Vagina (tissue), 2 donors: ENCODE data around the gene KANSL1L. TPM values are rescaled to one million over a fixed set of nuclear protein-coding genes. Genes with fewer than 3 reads are reported as not detected.
A peak's percentile ranks its signal among the peaks of the same experiment; 100 is the strongest.

Source experiments
- DNase-seq, 2 donors: peaks; one replicate each; pipeline ENCODE4 v3.0.0-alpha.2; 2017; ENCODE audit errors: extremely low spot score in 2 of 2
- H3K27ac ChIP-seq: fragments of 200-600 bp; sonication (generic); one replicate; pipeline ENCODE4 v1.5.1; 2019
- H3K27me3 ChIP-seq: fragments of 200-600 bp; sonication (generic); one replicate; pipeline ENCODE4 v1.5.1; 2019
- H3K36me3 ChIP-seq, 2 donors: fragments of 200-600 bp; sonication (generic); one replicate each; pipeline ENCODE4 v1.5.1; 2017 to 2019
- H3K4me1 ChIP-seq: fragments of 200-600 bp; sonication (generic); one replicate; pipeline ENCODE4 v1.5.1; 2019
- H3K4me3 ChIP-seq, 2 donors: fragments of 200-600 bp; sonication (generic); 1 replicate in 1 of 2; 2 replicates in 1 of 2; pipeline ENCODE4 v1.5.1; 2016 to 2019
- H3K9me3 ChIP-seq: fragments of 200-600 bp; sonication (generic); one replicate; pipeline ENCODE4 v1.5.1; 2019
- POLR2A ChIP-seq, 2 donors: fragments of 450-650 bp; IDR thresholded peaks; one replicate each; pipeline ENCODE4 v1.6.1; 2017; ENCODE audit warnings: antibody characterized with exemption in 2 of 2, mild to moderate bottlenecking in 2 of 2, moderate library complexity in 2 of 2
- POLR2AphosphoS5 ChIP-seq, 2 donors: sonication (generic); formaldehyde crosslinking; IDR thresholded peaks; one replicate each; pipeline ENCODE4 v1.9.0; 2017; ENCODE audit warnings: antibody characterized with exemption in 2 of 2, mild to moderate bottlenecking in 2 of 2, low read depth in 1 of 2; ENCODE audit not compliant: insufficient read depth in 1 of 2
- intact Hi-C: fragments of 100-400 bp; cut with DNase I; formaldehyde crosslinking; loops from one replicate; pipeline ENCODE4 v1.15.1; 2023
- total RNA-seq: library from RNA; depleted of rRNA; stranded (reverse); fragments of >200 nt; gene quantifications from one replicate; pipeline ENCODE4 v1.2.3, GENCODE V29; 2016
- TF ChIP-seq, protein P1 (sequence below), 3 experiments: fragments of 450-650 bp in 2 of 3; fragments of 200-600 bp in 1 of 3; sonication (generic) in 1 of 3; IDR thresholded peaks; one replicate each; pipeline ENCODE4 v1.5.1; 2017 to 2019; ENCODE audit warnings: antibody characterized with exemption in 3 of 3, mild to moderate bottlenecking in 2 of 3, moderate library complexity in 2 of 3

KANSL1L gene
- total RNA-seq, 1 donor from 2014 or later = 29.7 TPM

DNA sequence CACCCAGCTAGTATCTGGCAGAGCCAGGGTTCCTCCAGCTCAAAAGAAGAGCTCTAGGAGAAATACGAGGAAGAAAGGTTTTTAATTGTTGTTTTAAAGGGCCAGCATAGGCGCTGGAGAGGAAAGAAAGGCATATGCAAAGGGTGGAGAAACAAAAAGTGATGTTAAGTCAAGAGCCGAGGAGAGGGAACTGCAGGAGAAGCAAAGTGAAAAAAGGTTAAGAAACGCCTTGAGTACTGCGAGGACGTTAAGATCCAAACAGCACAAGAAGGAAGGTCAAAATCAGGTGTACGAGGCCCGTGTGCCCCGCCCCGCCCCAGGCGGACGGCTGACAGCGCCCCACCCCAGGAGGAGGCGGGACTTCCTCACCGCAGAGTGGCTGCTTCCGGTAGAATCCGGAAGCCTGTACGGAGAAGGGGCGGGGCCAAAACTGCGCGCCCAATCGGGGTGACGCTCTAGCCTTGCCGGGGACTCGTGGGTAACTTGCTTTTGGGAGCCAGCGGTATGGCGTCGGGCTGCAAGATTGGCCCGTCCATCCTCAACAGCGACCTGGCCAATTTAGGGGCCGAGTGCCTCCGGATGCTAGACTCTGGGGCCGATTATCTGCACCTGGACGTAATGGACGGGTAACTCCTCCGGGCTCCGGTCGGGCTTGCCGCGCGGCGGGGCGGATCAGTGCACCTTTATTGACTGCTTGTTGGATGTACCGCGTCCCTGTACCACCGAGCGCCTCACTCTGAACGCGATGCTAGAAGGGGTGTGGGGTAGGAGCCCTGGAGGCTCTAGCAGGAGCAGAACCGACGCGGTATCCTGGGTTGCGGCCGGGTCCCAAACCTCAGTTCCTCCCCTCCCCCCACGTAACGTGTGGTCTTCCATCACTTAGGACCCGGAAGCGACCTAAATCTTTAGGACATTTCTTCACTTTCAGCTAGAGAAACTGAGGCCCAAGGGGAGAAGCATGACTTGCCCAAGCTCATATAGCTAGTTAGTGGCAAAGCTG is 168.8 kb downstream of the KANSL1L start, which contains the start of gene RPE:
TSS of gene RPE (plus strand) at position 481 of the 1,000 bp plus-strand sequence. CDS start at position 505, 24 bp downstream.
- intact Hi-C loops = loop anchor here (10.0 kb wide), 1 partner anchor 172 kb away; the partner anchor contains the start of gene KANSL1L
- TF ChIP-seq POLR2AphosphoS5 (IDR thresholded peaks at IDR 0.05; ENCODE audit: insufficient read depth in 1 of 2, low read depth in 1 of 2) = peak; percentile 82 to 93
- TF ChIP-seq, protein P1, sequence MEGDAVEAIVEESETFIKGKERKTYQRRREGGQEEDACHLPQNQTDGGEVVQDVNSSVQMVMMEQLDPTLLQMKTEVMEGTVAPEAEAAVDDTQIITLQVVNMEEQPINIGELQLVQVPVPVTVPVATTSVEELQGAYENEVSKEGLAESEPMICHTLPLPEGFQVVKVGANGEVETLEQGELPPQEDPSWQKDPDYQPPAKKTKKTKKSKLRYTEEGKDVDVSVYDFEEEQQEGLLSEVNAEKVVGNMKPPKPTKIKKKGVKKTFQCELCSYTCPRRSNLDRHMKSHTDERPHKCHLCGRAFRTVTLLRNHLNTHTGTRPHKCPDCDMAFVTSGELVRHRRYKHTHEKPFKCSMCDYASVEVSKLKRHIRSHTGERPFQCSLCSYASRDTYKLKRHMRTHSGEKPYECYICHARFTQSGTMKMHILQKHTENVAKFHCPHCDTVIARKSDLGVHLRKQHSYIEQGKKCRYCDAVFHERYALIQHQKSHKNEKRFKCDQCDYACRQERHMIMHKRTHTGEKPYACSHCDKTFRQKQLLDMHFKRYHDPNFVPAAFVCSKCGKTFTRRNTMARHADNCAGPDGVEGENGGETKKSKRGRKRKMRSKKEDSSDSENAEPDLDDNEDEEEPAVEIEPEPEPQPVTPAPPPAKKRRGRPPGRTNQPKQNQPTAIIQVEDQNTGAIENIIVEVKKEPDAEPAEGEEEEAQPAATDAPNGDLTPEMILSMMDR (IDR thresholded peaks at IDR 0.05) = no peak
- peak within 1 kb of the TSS; percentile 79 to 83 for H3K4me3 ChIP-seq
- DNase-seq = peak in 1 of 2 donors; percentile 95
- no peaks in the 10 kb centered on the region for H3K9me3 ChIP-seq
- H3K27me3 ChIP-seq = no peaks in the 10 kb centered on the region
- no peaks in the 10 kb centered on the region for H3K36me3 ChIP-seq
- peak within 1 kb of the TSS; percentile 69 for H3K27ac ChIP-seq
- peaks cover 40% of the 10 kb centered on the region for H3K4me1 ChIP-seq

DNA sequence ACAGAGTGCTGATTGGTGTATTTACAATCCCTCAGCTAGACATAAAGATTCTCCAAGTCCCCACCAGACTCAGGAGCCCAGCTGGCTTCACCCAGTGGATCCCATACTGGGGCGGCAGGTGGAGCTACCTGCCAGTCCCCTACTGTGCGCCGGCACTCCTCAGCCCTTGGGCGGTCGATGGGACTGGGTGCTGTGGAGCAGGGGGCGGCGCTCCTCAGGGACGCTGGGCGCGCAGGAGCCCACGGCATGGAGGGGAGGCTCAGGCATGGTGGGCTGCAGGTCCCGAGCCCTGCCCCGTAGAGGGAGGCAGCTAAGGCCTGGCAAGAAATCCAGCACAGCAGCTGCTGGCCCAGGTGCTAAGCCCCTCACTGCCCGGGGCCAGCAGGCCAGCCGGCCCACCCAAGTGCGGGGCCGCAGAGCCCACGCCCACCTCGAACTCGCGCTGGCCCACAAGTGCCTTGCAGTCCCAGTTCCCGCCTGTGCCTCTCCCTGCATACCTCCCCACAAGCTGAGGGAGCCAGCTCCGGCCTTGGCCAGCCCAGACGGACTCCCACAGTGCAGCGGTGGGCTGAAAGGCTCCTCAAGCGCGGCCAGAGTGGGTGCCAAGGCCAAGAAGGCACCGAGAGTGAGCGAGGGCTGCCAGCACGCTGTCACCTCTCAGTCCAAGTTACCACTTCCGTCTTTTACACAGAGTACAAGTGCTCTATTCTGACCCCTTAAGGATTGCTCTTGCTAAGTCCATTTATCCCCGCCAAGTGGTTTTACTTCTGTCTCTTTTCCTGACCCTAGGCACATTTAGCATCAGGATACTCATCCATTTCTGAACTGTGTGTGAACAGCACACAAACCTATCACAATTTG is 170.5 kb downstream of the KANSL1L start:
- DNase-seq = no peak
- H3K4me1 ChIP-seq = peaks cover 33% of the 10 kb centered on the region
- H3K27ac ChIP-seq = no peak overlapping the region
- no peak overlapping the region for H3K4me3 ChIP-seq
- H3K9me3 ChIP-seq = no peaks in the 10 kb centered on the region
- H3K36me3 ChIP-seq = no peaks in the 10 kb centered on the region
- no peaks in the 10 kb centered on the region for H3K27me3 ChIP-seq
- intact Hi-C loops = loop anchor here (10.0 kb wide), 1 partner anchor 174 kb away; the partner anchor contains the start of gene KANSL1L
- TF ChIP-seq POLR2AphosphoS5 (IDR thresholded peaks at IDR 0.05; ENCODE audit: insufficient read depth in 1 of 2, low read depth in 1 of 2) = no peak
- TF ChIP-seq, protein P1 (IDR thresholded peaks at IDR 0.05) = no peak
- TF ChIP-seq POLR2A (IDR thresholded peaks at IDR 0.05) = no peak

DNA sequence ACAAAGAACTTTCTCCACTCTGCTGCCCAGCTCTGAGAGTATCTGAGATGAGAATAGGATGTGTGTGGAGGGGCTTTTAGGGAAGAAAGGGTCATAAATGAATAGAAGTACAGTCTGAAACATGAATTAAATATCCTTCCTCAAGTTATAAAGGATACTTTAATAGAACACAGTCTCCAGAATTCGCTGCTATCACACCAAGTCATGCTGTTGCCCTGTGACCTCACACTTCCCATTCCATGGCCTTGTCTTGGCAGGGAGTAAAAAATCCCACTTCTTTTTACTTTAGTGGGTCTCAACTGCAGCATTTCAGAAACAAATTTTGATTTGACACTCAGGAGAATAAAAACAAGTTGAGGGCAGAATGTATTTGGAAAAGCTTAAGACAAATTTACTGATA is 172.6 kb downstream of the KANSL1L start:
- intact Hi-C loops = no loop called here
- DNase-seq = no peak
- no peak for TF ChIP-seq POLR2A (IDR thresholded peaks at IDR 0.05)
- TF ChIP-seq, protein P1 (IDR thresholded peaks at IDR 0.05) = no peak
- no peak for TF ChIP-seq POLR2AphosphoS5 (IDR thresholded peaks at IDR 0.05; ENCODE audit: insufficient read depth in 1 of 2, low read depth in 1 of 2)
- no peak overlapping the region for H3K4me3 ChIP-seq
- no peaks in the 10 kb centered on the region for H3K9me3 ChIP-seq
- peaks cover 12% of the 10 kb centered on the region for H3K4me1 ChIP-seq
- H3K27ac ChIP-seq = no peak overlapping the region
- H3K36me3 ChIP-seq = no peaks in the 10 kb centered on the region
- no peaks in the 10 kb centered on the region for H3K27me3 ChIP-seq

DNA sequence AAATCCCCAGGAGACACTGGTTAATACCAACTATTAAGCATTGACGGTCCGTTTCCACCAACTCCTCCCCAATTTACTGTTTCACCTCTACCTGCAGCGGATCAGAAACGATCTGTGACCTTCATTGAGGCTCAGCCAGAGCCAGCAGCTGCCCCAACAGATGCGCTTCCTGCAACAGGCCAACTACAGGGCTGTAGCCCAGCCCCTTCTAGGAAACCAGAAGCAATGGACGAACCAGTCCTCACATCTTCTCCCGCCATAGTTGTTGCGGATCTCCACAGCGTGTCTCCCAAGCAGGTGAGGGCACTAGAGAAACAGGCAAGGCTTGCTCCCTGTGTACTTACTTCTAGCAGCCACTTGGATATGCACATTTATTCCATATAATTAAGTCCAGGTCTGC is 177.2 kb downstream of the KANSL1L start:
- Histone ChIP-seq H3K27ac (no peak overlapping the region), H3K36me3 (no peaks in the 10 kb centered on the region), H3K9me3 (no peaks in the 10 kb centered on the region), H3K27me3 (no peaks in the 10 kb centered on the region), H3K4me3 (no peak overlapping the region), H3K4me1 (no peaks in the 10 kb centered on the region)
- no peak for DNase-seq
- intact Hi-C loops = no loop called here
- TF ChIP-seq, protein P1 (IDR thresholded peaks at IDR 0.05) = no peak
- TF ChIP-seq POLR2AphosphoS5 (IDR thresholded peaks at IDR 0.05; ENCODE audit: insufficient read depth in 1 of 2, low read depth in 1 of 2) (no peak), POLR2A (IDR thresholded peaks at IDR 0.05) (no peak)
